SK-N-SH treated with all-trans-retinoic acid at 6 μM for 48 hours (cell line): ENCODE data around the gene FER.

ENCODE experiments used
- ATAC-seq: fragments of 200-7000 bp; cut with Tn5 transposase; 3 replicates; pipeline ENCODE4 v1.9.1; 2020; ENCODE audit warnings: mild to moderate bottlenecking, moderate library complexity
- ARNTL ChIP-seq: fragments of 450-650 bp; formaldehyde crosslinking; IDR thresholded peaks from 2 replicates; pipeline ENCODE4 v1.5.0; 2020; ENCODE audit warnings: low read depth, mild to moderate bottlenecking, moderate library complexity, borderline replicate concordance
- BACH2 ChIP-seq: fragments of 250-450 bp; sonication (Bioruptor Pico); IDR thresholded peaks from 2 replicates; pipeline ENCODE4 v1.9.0; 2021; ENCODE audit warnings: mild to moderate bottlenecking, borderline replicate concordance
- CREB5 ChIP-seq: fragments of 250-450 bp; sonication (Bioruptor Pico); IDR thresholded peaks from 2 replicates; pipeline ENCODE4 v1.5.1; 2020; ENCODE audit warnings: low read depth, mild to moderate bottlenecking, moderate library complexity
- CSDC2 ChIP-seq: fragments of 250-450 bp; sonication (Bioruptor Pico); IDR thresholded peaks from 2 replicates; pipeline ENCODE4 v1.5.0; 2020; ENCODE audit warnings: mild to moderate bottlenecking, moderate library complexity
- CSRNP3 ChIP-seq: fragments of 250-450 bp; sonication (Bioruptor Pico); IDR thresholded peaks from 2 replicates; pipeline ENCODE4 v1.5.1; 2021; ENCODE audit warnings: mild to moderate bottlenecking, moderate library complexity
- ESRRG ChIP-seq: fragments of 250-450 bp; sonication (Bioruptor Pico); IDR thresholded peaks from 2 replicates; pipeline ENCODE4 v1.6.1; 2021; ENCODE audit warnings: mild to moderate bottlenecking
- GLIS3 ChIP-seq: fragments of 250-450 bp; sonication (Bioruptor Pico); IDR thresholded peaks from 2 replicates; pipeline ENCODE4 v1.5.0; 2020; ENCODE audit warnings: mild to moderate bottlenecking, moderate library complexity
- ISL1 ChIP-seq: fragments of 250-450 bp; sonication (Bioruptor Pico); IDR thresholded peaks from 2 replicates; pipeline ENCODE4 v2.1.2; 2022; ENCODE audit warnings: mild to moderate bottlenecking, moderate library complexity
- OSR1 ChIP-seq: fragments of 250-450 bp; sonication (Bioruptor Pico); IDR thresholded peaks from 2 replicates; pipeline ENCODE4 v1.8.0; 2022; ENCODE audit warnings: moderate library complexity, mild to moderate bottlenecking, inconsistent platforms
- PATZ1 ChIP-seq: fragments of 250-450 bp; sonication (Bioruptor Pico); IDR thresholded peaks from 2 replicates; pipeline ENCODE4 v1.8.0; 2020; ENCODE audit warnings: mild to moderate bottlenecking, moderate library complexity, borderline replicate concordance
- POU6F1 ChIP-seq: fragments of 250-450 bp; sonication (Bioruptor Pico); IDR thresholded peaks from 2 replicates; pipeline ENCODE4 v1.8.0; 2021; ENCODE audit warnings: low read depth, mild to moderate bottlenecking, moderate library complexity, borderline replicate concordance
- PPARA ChIP-seq: fragments of 250-450 bp; sonication (Bioruptor Pico); IDR thresholded peaks from 2 replicates; pipeline ENCODE4 v1.5.0; 2020; ENCODE audit warnings: mild to moderate bottlenecking, borderline replicate concordance
- SNAI2 ChIP-seq: fragments of 250-450 bp; sonication (Bioruptor Pico); IDR thresholded peaks from 2 replicates; pipeline ENCODE4 v1.5.0; 2020; ENCODE audit warnings: mild to moderate bottlenecking, moderate library complexity
- TCF4 ChIP-seq: fragments of 250-450 bp; sonication (Bioruptor Pico); IDR thresholded peaks from 2 replicates; pipeline ENCODE4 v1.8.0; 2021; ENCODE audit warnings: mild to moderate bottlenecking, moderate library complexity, borderline replicate concordance
- TOX ChIP-seq: fragments of 250-450 bp; sonication (Bioruptor Pico); IDR thresholded peaks from 2 replicates; pipeline ENCODE4 v1.8.0; 2021; ENCODE audit warnings: mild to moderate bottlenecking, moderate library complexity, borderline replicate concordance
- TSHZ2 ChIP-seq: fragments of 250-450 bp; sonication (Bioruptor Pico); IDR thresholded peaks from 2 replicates; pipeline ENCODE4 v1.5.0; 2020; ENCODE audit warnings: mild to moderate bottlenecking, moderate library complexity
- ZC3H10 ChIP-seq: fragments of 250-450 bp; sonication (Bioruptor Pico); IDR thresholded peaks from 2 replicates; pipeline ENCODE4 v1.5.1; 2021; ENCODE audit warnings: mild to moderate bottlenecking, moderate library complexity
- ZFP3 ChIP-seq: fragments of 250-450 bp; sonication (Bioruptor Pico); IDR thresholded peaks from 2 replicates; pipeline ENCODE4 v1.5.0; 2020; ENCODE audit warnings: mild to moderate bottlenecking, moderate library complexity
- ZFP30 ChIP-seq: fragments of 450-650 bp; formaldehyde crosslinking; IDR thresholded peaks from 2 replicates; pipeline ENCODE4 v1.5.0; 2022; ENCODE audit warnings: mild to moderate bottlenecking, moderate library complexity
- ZNF8 ChIP-seq: fragments of 450-650 bp; formaldehyde crosslinking; IDR thresholded peaks from 2 replicates; pipeline ENCODE4 v1.5.0; 2020; ENCODE audit warnings: mild to moderate bottlenecking, moderate library complexity

Gene FER

GRCh38 chr5:108937221-108937620, 189.5 kb downstream of the FER start:
- no peak for ATAC-seq
- TF ChIP-seq BACH2 (CRISPR knock-in tag) (no peak), ARNTL (CRISPR knock-in tag) (no peak), TCF4 (CRISPR knock-in tag) (no peak), CSRNP3 (CRISPR knock-in tag) (no peak), ZNF8 (no peak), ZC3H10 (CRISPR knock-in tag) (no peak), OSR1 (CRISPR knock-in tag) (no peak), ZFP3 (CRISPR knock-in tag) (no peak), CREB5 (CRISPR knock-in tag) (no peak), ZFP30 (no peak), GLIS3 (CRISPR knock-in tag) (no peak), TSHZ2 (CRISPR knock-in tag) (no peak), POU6F1 (CRISPR knock-in tag) (no peak), TOX (CRISPR knock-in tag) (no peak), PPARA (CRISPR knock-in tag) (no peak), CSDC2 (CRISPR knock-in tag) (no peak), ESRRG (CRISPR knock-in tag) (no peak), ISL1 (CRISPR knock-in tag) (no peak)
- TF ChIP-seq, all 23 proteins: peak for 0

GRCh38 chr5:108940506-108940905, 192.8 kb downstream of the FER start:
- no peak for ATAC-seq
- TF ChIP-seq POU6F1 (CRISPR knock-in tag): no peak
- TF ChIP-seq CREB5 (CRISPR knock-in tag): no peak
- TF ChIP-seq ARNTL (CRISPR knock-in tag): no peak
- TF ChIP-seq TCF4 (CRISPR knock-in tag): no peak
- TF ChIP-seq ISL1 (CRISPR knock-in tag): no peak
- no peak for TF ChIP-seq PPARA (CRISPR knock-in tag)
- TF ChIP-seq SNAI2 (CRISPR knock-in tag): no peak
- TF ChIP-seq ZFP30: no peak
- TF ChIP-seq CSDC2 (CRISPR knock-in tag): no peak
- TF ChIP-seq GLIS3 (CRISPR knock-in tag): no peak
- TF ChIP-seq PATZ1 (CRISPR knock-in tag): no peak
- TF ChIP-seq BACH2 (CRISPR knock-in tag): no peak
- TF ChIP-seq ZNF8: no peak
- TF ChIP-seq, all 23 proteins: peak for 0
